ENCODE measurements around the gene OR2T8.

Gene OR2T8

DNA sequence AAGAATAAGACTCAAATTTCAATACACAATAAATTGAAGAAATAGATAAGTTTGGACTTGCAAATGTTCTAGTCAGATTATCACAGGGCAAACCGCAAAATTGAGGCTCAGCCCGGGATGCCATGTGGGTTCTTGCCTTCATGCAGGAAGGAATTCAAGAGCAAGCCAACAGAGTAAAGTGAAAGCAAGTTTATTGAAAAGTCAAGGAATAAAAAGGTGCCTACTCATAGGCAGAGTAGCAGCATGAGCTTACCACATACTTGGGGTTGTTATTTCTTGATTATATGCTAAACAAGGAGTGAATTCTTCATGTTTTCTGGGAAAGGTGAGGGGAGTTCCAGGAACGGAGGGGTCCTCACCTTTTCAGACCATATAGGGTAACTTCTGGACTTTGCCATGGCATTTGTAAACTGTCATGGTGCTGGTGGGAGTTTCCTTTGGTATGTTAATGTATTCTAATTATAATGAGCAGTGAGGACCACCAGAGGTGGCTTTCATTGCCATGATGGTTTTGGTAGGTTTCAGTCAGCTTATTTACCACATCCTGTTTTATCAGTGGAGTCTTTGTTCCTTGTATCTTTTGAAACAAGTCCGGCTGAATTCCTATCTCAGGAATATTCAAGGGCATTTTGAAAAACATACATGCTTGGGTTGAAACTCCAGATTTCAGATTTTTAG is 43.0 kb downstream of the OR2T8 start:
- no peak for DNase-seq

- no peak for DNase-seq
Measured at GRCh38 chr1:247964933-247965332, 44.9 kb downstream of the OR2T8 start, which contains the start of gene OR2AK2. Gene OR2AK2 (plus strand): TSS chr1:247965233. CDS start chr1:247965377, 144 bp downstream.

- no peak for DNase-seq
Measured at GRCh38 chr1:247966532-247967204, 46.6 kb downstream of the OR2T8 start.
